C1 segment of cervical spinal cord (tissue), 14 donors: ENCODE data around the gene VWA2.

Experiments used
- DNase-seq, 14 donors: peaks; one replicate each; lab custom pipeline; 2025; lab: John Stamatoyannopoulos, UW

The VWA2 gene

DNA sequence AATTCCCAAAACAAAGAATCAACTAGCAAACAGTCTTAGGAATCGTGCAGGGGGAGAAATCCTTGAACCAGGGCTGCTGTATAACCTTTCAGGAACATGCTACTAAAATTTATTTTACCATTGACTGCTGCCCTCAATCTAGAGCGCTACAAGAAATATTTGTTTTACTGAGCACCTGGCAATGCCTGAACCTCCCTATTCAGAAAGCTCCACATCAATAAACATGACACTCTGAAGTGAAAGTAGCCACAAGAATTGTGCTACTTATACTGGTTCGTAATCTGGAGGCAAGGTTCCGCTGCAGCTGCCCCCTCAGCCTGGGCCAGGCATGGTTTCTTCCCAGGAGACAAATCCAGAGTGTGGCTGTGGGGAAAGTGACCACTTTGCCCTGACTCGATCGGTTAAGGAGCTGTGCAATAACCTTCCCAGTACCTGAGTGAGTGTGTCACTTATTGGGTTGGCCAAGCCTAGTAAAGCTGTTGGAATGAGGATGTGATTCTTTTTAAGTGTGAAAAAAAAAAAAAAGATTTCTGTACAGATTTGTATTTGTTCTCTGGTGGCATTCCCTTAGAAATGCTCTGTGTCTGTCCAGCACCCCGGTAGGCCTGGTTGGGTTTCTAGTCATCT lies 7.7 kb downstream of the VWA2 start:
- DNase-seq: no peak

GRCh38 chr10:114250236-114250635 lies 11.2 kb downstream of the VWA2 start:
- no peak for DNase-seq

DNA sequence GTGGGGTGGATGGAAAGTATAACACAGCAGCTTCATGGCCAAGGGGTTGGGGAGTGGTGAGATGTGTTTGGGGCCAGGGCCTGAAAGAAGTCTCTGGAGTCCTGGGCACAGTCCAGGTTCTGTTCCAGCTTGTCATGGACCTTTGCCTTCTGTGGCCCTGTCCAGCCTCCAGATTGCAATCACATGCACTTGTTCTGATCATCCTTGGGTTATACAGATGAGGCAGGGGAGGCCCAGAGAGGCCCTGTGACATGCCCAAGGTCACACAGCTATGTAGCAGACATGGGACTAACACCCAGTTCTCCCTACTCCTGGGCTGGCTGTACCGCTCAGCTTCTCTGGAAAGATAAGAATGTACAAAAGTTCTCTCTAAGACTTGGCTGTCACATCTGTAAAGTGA lies 11.7 kb downstream of the VWA2 start:
- DNase-seq: no peak

DNA sequence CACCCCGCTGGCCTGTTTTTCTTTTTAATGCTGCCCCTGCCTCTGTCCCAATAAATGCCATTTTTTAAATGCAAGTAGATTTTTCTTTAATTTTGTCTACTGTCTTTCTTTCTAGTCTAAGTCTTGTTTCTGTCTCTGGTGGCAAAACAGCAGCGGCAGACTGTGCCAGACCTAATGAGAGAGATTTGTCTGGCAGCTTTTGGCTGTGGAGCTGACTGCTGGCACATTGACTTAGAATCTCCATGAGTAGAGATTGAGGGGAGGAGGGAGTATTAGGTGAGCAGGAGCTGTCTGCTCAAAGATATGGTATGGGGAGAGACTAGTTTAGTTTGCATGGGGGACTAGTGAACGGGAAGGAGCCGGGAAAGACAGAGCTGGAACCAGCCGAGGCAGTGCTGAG lies 13.0 kb downstream of the VWA2 start:
- no peak for DNase-seq

GRCh38 chr10:114252883-114253282 lies 13.8 kb downstream of the VWA2 start:
- no peak for DNase-seq

- no peak for DNase-seq
These were observed 16.2 kb downstream of the VWA2 start for GRCh38 chr10:114255227-114255626.

DNA sequence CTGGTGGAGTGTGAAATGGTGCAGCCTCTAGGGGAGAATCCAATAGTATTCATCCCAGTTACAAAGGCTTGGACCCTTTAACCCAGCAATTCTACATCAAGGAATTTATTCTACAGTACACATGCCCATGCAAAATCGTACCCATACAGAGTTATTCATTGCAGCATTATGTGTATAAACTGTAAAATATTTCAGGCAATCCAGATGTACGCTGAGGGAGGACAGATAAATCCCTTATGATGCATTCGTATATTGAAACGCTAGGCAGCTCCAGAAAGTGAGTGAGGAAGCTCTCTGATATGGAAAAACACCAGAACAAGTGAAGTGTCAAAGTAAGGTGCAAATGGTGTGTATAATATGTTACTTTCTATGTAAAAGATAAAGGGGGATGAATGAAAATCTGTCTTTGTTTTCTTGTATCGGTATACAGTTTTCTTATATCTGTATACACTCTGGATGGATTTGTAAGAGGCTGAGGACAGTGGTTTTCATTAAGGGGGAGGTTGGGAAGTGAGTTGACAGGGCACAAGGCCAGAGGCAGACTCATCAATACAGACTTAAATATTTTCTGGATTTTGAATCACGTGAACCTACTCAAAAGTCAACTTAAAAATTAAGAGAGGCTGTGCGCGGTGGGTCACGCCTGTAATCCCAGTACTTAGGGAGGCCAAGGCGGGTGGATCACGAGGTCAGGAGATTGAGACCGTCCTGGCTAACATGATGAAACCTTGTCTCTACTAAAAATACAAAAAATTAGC lies 17.1 kb downstream of the VWA2 start:
- DNase-seq: no peak

- DNase-seq: no peak
These were observed 17.8 kb downstream of the VWA2 start for GRCh38 chr10:114256822-114257221.

DNA sequence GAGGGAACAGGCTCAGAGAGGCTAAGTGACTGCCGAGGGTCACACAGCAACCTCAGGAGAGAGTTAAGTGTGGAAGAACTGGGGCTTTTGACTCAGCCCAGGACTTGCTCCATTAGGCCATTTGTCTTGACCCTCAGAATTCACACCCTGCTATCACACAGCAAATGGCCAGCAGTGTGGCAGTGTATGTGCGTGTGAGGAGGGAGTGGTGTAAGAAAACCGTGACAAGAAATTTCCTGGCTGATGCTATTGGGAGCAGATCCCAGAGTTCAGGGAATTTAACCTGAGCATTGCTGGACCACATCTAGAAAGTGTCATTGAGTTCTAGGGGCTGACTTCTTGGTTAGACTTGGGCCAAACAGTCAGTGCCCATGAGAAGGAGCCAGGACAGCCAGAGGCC lies 18.4 kb downstream of the VWA2 start:
- no peak for DNase-seq

- DNase-seq: no peak
These were observed 19.3 kb downstream of the VWA2 start for GRCh38 chr10:114258274-114258840.

DNA sequence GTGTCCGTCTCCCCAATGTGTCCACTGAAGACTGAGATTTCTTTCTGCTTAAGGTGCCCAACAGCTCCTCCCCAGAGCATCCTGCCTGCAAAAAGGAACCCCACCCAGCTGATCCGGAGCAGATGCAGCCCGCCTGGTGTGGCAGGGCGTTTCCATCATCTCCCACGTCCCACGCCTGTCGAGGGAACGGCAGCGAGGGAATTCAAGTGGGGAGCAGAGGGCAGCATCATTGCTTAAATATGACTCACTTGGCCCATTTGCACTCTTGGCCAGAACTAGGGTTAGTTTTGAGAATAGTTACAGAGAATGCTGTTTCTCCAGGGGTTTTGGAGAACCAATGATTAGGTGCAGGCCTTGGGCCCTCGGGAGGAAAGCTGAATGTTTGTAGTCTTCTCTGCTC lies 20.8 kb downstream of the VWA2 start:
- no peak for DNase-seq

GRCh38 chr10:114260366-114260765 lies 21.3 kb downstream of the VWA2 start:
- no peak for DNase-seq

GRCh38 chr10:114261076-114261475 lies 22.0 kb downstream of the VWA2 start:
- DNase-seq: no peak

GRCh38 chr10:114262496-114262895 lies 23.4 kb downstream of the VWA2 start:
- no peak for DNase-seq

GRCh38 chr10:114265392-114266053 lies 26.5 kb downstream of the VWA2 start:
- DNase-seq: no peak

DNA sequence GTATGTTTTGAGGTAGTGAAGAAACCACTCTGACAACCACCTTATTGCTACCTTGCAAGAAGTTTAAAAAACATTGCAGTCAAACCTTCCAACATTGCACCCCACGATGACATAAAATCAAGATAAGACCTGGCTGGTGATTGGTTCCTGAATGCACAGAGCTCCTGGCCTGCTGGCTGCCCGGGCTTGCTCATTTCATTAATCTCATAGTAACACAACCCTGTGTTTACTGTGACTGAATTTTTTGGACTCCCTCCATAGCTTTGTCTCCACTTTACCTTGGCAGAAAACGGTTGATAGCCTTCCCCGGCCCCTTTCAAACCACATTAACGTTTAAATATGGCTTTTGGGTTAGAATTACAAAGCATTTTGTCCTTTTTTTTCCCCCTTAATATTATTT lies 27.5 kb downstream of the VWA2 start:
- no peak for DNase-seq

DNA sequence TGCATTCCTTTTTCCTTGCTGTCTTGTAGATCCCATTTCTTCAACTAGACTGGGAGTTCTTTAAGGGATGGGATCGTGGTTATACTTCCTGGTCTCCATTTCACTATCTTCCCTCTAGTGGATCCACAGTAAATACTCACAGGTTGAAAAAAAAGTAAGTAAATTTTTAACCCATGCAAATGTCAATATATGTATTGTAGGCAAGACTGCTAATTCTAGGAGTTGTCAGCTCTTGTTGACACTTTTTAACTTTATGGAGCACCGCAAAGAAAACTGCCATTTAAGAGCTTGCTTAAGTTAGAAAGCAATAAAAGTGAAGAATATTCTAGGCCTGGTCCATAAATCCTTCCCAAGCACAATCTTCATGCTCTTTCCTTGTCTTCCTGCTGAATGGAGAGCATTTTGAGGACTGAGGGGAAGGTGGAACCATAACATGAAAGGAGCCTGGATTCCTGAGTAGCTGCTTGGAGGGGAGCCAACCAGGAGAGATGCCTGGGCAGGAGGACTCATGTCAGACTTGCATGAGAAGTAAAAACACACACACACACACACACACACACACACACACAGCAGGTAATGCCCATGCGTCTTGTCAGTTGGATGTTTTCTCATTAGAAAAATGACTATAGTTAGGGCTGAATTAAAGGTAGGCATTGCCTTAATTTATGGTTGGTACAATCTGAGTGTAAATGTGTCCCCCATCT lies 32.2 kb downstream of the VWA2 start:
- DNase-seq: no peak

- DNase-seq: no peak
These were observed 32.7 kb downstream of the VWA2 start for GRCh38 chr10:114271779-114272167.

- DNase-seq: no peak
These were observed 33.6 kb downstream of the VWA2 start for GRCh38 chr10:114272696-114273095.

DNA sequence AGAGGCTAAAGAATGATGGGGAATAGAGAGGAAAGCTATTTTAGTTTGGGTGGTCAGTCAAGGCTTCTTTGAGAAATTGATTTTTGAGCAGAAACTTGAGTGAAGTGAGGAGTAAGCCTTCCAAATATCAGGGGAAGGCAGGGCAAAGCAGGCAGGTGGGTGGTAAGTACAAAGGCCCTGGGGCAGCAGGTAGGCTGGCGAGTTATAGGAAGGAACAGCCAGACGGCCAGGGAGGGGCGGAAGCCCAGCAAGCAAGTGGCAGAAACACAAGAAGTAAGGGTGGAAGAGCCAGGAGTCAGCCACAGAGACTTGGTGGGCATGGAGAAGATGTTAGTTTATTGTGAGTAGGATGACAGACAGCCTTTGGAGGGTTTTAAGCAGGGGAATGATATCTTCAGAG lies 34.9 kb downstream of the VWA2 start:
- DNase-seq: no peak

GRCh38 chr10:114274616-114275453 lies 35.8 kb downstream of the VWA2 start:
- DNase-seq: no peak
